ENCODE data around the gene DDX41. TPM values are rescaled to one million over a fixed set of nuclear protein-coding genes. Genes with fewer than 3 reads are reported as not detected.

The DDX41 gene
- total and polyA plus RNA-seq, 2 of the 13 experiments (the other 11 are each of a cell fraction or from before 2014, with no cell fraction given), result 62.8 to 105 TPM

- TF ChIP-seq, protein P1, sequence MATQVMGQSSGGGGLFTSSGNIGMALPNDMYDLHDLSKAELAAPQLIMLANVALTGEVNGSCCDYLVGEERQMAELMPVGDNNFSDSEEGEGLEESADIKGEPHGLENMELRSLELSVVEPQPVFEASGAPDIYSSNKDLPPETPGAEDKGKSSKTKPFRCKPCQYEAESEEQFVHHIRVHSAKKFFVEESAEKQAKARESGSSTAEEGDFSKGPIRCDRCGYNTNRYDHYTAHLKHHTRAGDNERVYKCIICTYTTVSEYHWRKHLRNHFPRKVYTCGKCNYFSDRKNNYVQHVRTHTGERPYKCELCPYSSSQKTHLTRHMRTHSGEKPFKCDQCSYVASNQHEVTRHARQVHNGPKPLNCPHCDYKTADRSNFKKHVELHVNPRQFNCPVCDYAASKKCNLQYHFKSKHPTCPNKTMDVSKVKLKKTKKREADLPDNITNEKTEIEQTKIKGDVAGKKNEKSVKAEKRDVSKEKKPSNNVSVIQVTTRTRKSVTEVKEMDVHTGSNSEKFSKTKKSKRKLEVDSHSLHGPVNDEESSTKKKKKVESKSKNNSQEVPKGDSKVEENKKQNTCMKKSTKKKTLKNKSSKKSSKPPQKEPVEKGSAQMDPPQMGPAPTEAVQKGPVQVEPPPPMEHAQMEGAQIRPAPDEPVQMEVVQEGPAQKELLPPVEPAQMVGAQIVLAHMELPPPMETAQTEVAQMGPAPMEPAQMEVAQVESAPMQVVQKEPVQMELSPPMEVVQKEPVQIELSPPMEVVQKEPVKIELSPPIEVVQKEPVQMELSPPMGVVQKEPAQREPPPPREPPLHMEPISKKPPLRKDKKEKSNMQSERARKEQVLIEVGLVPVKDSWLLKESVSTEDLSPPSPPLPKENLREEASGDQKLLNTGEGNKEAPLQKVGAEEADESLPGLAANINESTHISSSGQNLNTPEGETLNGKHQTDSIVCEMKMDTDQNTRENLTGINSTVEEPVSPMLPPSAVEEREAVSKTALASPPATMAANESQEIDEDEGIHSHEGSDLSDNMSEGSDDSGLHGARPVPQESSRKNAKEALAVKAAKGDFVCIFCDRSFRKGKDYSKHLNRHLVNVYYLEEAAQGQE (IDR thresholded peaks at IDR 0.05; ENCODE audit: borderline replicate concordance in 1 of 2, low read depth in 1 of 2, low read length in 2 of 2), result peak in 1 of 2 experiments; percentile 45; a peak in 2 of 4 replicates
- peak; percentile 90 for TF ChIP-seq HOXA9 (CRISPR knock-in tag; IDR thresholded peaks at IDR 0.05; ENCODE audit: borderline replicate concordance)
- TF ChIP-seq, protein P2, sequence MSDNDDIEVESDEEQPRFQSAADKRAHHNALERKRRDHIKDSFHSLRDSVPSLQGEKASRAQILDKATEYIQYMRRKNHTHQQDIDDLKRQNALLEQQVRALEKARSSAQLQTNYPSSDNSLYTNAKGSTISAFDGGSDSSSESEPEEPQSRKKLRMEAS (IDR thresholded peaks at IDR 0.05), result peak; percentile 91
- peak; percentile 63; the same call in 1 of the 2 replicates for TF ChIP-seq NCOA2 (CRISPR knock-in tag; IDR thresholded peaks at IDR 0.05)
- 0 out of 2 replicates have a peak, but pooled peaks have one; percentile 53 for TF ChIP-seq ZNF180 (CRISPR knock-in tag; IDR thresholded peaks at IDR 0.05; ENCODE audit: borderline replicate concordance, low read depth)
- TF ChIP-seq, protein P3, sequence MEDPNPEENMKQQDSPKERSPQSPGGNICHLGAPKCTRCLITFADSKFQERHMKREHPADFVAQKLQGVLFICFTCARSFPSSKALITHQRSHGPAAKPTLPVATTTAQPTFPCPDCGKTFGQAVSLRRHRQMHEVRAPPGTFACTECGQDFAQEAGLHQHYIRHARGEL (CRISPR knock-in tag; IDR thresholded peaks at IDR 0.05), result 0 out of 2 replicates have a peak, but pooled peaks have one; percentile 22
- peak; percentile 60; the same call in 1 of the 2 replicates for TF ChIP-seq FOSL2 (CRISPR knock-in tag; IDR thresholded peaks at IDR 0.05)
- TF ChIP-seq ZNF646 (CRISPR knock-in tag; IDR thresholded peaks at IDR 0.05), result no peak
- TF ChIP-seq SUZ12 (IDR thresholded peaks at IDR 0.05; ENCODE audit: low read depth, low read length), result 0 out of 2 replicates have a peak, but pooled peaks have one; percentile 22
- TF ChIP-seq ZBTB34 (CRISPR knock-in tag; IDR thresholded peaks at IDR 0.05), result no peak; the same call in 1 of the 2 replicates
- peak; percentile 86; the same call in 1 of the 2 replicates for TF ChIP-seq ZKSCAN8 (CRISPR knock-in tag; IDR thresholded peaks at IDR 0.05; ENCODE audit: borderline replicate concordance)
- peak; percentile 95 for TF ChIP-seq MXD4 (CRISPR knock-in tag; IDR thresholded peaks at IDR 0.05)
- peak; percentile 66; the same call in 1 of the 2 replicates for TF ChIP-seq BRD4 (CRISPR knock-in tag; IDR thresholded peaks at IDR 0.05)
- TF ChIP-seq YY1 (IDR thresholded peaks at IDR 0.05; ENCODE audit: insufficient read depth, insufficient replicate concordance, low read depth, low read length), result peak; percentile 89
- peak; percentile 93 for TF ChIP-seq ELF1 (CRISPR knock-in tag; IDR thresholded peaks at IDR 0.05)
Observed at GRCh38 chr5:177516601-177517568, at the start of gene DDX41 (continued).

Data from HepG2 (cell line).